ENCODE measurements around the gene SPINT2.
"Not testable (repeated sequence)": the region's sequence is repeated elsewhere in the genome, so short reads cannot be mapped to it uniquely, and the experiment has no call there.

The SPINT2 gene

GRCh38 chr19:38324431-38324830 lies 60.1 kb downstream of the SPINT2 start:
- no peak for DNase-seq

DNA sequence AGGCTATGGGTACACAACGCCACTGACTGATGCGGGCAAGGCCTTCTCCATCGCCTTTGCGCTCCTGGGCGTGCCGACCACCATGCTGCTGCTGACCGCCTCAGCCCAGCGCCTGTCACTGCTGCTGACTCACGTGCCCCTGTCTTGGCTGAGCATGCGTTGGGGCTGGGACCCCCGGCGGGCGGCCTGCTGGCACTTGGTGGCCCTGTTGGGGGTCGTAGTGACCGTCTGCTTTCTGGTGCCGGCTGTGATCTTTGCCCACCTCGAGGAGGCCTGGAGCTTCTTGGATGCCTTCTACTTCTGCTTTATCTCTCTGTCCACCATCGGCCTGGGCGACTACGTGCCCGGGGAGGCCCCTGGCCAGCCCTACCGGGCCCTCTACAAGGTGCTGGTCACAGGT lies 62.2 kb downstream of the SPINT2 start:
- DNase-seq, result no peak

GRCh38 chr19:38329651-38330050 lies 65.3 kb downstream of the SPINT2 start:
- DNase-seq, result no peak

GRCh38 chr19:38331728-38332127 lies 67.4 kb downstream of the SPINT2 start:
- DNase-seq, result no peak

DNA sequence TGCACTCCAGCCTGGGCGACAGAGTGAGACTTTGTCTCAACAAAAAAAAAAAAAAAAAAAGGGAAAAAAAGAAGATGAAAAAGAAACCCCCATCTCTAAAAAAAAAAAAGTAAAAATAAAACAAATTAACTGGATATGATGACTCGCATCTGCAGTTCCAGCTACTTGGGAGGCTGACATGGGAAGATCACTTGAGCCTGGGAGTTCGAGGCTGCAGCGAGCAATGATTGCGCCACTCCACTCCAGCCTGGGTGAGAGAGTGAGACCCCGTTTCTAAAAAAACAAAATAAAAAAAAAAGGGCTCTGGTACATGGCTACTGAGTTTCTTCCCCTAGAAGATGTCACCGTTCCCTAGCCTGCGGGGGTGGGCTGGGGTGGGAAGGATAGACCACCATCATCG lies 68.9 kb downstream of the SPINT2 start:
- DNase-seq, result no peak

- no peak for DNase-seq
Observed at GRCh38 chr19:38335949-38336637, 71.7 kb downstream of the SPINT2 start.

DNA sequence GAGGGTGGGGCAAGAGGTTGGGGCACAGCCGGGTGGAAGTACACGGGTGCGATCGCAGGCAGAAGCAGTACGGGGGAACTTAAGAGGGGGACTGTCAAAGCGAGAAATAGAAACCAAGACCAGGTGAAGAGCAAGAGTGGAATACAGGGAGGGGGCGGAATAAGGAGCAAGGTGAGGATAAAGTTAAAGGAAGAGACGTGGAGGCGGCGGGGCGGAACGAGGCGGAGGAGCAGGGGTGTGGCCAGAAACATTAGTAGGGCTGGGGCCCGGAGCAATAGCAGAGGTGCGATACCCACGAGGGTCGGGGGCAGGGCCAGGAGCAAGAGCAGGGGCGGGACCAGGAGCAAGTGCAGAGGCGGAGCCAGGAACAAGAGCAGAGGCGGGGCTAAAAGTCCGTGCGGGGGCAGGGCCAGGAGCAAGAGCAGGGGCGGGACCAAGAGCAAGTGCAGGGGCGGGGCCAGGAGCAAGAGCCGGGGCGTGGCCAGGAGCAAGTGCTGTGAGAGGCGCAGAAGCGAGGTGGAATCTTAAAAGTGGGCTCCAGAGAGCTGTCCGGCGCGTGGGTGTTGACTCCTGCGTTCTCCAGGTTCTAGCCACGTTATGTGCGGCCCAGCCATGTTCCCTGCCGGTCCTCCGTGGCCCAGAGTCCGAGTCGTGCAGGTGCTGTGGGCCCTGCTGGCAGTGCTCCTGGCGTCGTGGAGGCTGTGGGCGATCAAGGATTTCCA lies 72.4 kb downstream of the SPINT2 start:
- DNase-seq, result no peak

- DNase-seq, result no peak
Observed at GRCh38 chr19:38337360-38337653, 72.9 kb downstream of the SPINT2 start.

- not testable (repeated sequence) for DNase-seq
Observed at GRCh38 chr19:38339011-38339410, 74.6 kb downstream of the SPINT2 start.

DNA sequence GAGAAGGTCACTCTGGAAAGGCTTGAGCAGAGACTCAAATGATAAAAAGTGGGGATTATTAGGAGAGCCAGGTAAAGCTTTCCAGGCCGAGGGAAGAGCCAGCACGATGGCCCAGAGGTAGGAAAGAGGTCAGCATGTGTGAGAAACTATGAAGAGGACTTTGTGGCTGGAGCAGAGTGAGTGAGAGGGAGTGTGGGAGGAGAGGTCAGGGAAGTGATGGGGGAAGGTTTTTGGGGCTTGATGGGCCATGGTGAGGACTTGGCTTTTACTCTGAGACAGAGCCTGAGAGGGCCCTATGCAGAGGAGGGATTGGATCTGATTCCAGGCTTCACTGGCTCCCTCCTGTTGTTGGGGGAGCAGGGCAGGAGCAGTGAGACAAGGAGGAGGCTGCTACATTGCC lies 76.6 kb downstream of the SPINT2 start:
- no peak for DNase-seq
